Activated CD8-positive, alpha-beta memory T cell treated with anti-CD3 and anti-CD28 coated beads, Interleukin-2, amount 50 U/mL, for 4 hours (primary cell): ENCODE measurements around the gene UIMC1.
"Not testable (repeated sequence)": the region's sequence is repeated elsewhere in the genome, so short reads cannot be mapped to it uniquely, and the experiment has no call there.

Experiments used
- DNase-seq: peaks from one replicate; pipeline ENCODE4 v3.0.0-alpha.2; 2020

Gene UIMC1

GRCh38 chr5:176881021-176881749, 125.4 kb downstream of the UIMC1 start:
- DNase-seq, result no peak

GRCh38 chr5:176880366-176881020, 126.1 kb downstream of the UIMC1 start:
- DNase-seq, result no peak

GRCh38 chr5:176879663-176880361, 126.8 kb downstream of the UIMC1 start:
- DNase-seq, result no peak

GRCh38 chr5:176878906-176879662, 127.5 kb downstream of the UIMC1 start:
- no peak for DNase-seq

GRCh38 chr5:176878463-176878862, 128.1 kb downstream of the UIMC1 start:
- DNase-seq, result no peak

- DNase-seq, result no peak
Observed at GRCh38 chr5:176877793-176878331, 128.7 kb downstream of the UIMC1 start.

- no peak for DNase-seq
Observed at GRCh38 chr5:176876506-176877431, 129.8 kb downstream of the UIMC1 start.

GRCh38 chr5:176875783-176876505, 130.6 kb downstream of the UIMC1 start:
- no peak for DNase-seq

- DNase-seq, result no peak
Observed at GRCh38 chr5:176875014-176875550, 131.5 kb downstream of the UIMC1 start.

GRCh38 chr5:176874198-176874780, 132.3 kb downstream of the UIMC1 start:
- no peak for DNase-seq

- DNase-seq, result no peak
Observed at GRCh38 chr5:176873541-176874172, 132.9 kb downstream of the UIMC1 start.

GRCh38 chr5:176873011-176873410, 133.6 kb downstream of the UIMC1 start:
- not testable (repeated sequence) for DNase-seq

- DNase-seq, result not testable (repeated sequence)
Observed at GRCh38 chr5:176872586-176872985, 134.0 kb downstream of the UIMC1 start.

GRCh38 chr5:176870644-176871043, 135.9 kb downstream of the UIMC1 start:
- not testable (repeated sequence) for DNase-seq

GRCh38 chr5:176870110-176870591, 136.4 kb downstream of the UIMC1 start:
- DNase-seq, result no peak

- DNase-seq, result no peak
Observed at GRCh38 chr5:176869501-176870109, 137.0 kb downstream of the UIMC1 start.

GRCh38 chr5:176868731-176869130, 137.8 kb downstream of the UIMC1 start:
- no peak for DNase-seq

- DNase-seq, result no peak
Observed at GRCh38 chr5:176868126-176868525, 138.5 kb downstream of the UIMC1 start.

GRCh38 chr5:176866707-176867310, 139.8 kb downstream of the UIMC1 start:
- DNase-seq, result no peak
